Neural cell (in vitro differentiated cells): ENCODE measurements around the gene PTCH2.

Experiments used
- EZH2 ChIP-seq: fragments of 200-600, 300-800 bp; shearing (Covaris generic), sonication (generic); IDR thresholded peaks from 2 replicates; pipeline ENCODE4 v1.6.1; 2014; ENCODE audit warnings: antibody characterized with exemption, low read length, borderline replicate concordance, mild to moderate bottlenecking; ENCODE audit not compliant: insufficient read depth, poor library complexity, severe bottlenecking
- MXI1 ChIP-seq: fragments of 450-650 bp; conservative IDR thresholded peaks from 2 replicates; pipeline ENCODE4 v1.6.1; 2014; ENCODE audit warnings: antibody characterized with exemption, mild to moderate bottlenecking; ENCODE audit not compliant: poor library complexity, severe bottlenecking
- POLR2AphosphoS5 ChIP-seq: IDR thresholded peaks from 2 replicates; pipeline ENCODE4 v1.6.1; 2012
- RAD21 ChIP-seq: fragments of 450-650 bp; conservative IDR thresholded peaks from 2 replicates; pipeline ENCODE4 v1.6.1; 2014; ENCODE audit warnings: antibody characterized with exemption, mild to moderate bottlenecking, moderate library complexity
- REST ChIP-seq: IDR thresholded peaks from 2 replicates; pipeline ENCODE4 v1.6.1; 2012; ENCODE audit warnings: borderline replicate concordance
- TAF1 ChIP-seq: IDR thresholded peaks from 2 replicates; pipeline ENCODE4 v1.6.1; 2012; ENCODE audit warnings: low read depth
- TF ChIP-seq, protein P1 (sequence below): fragments of 450-650 bp; IDR thresholded peaks from 2 replicates; pipeline ENCODE4 v1.5.1; 2014; ENCODE audit warnings: antibody characterized with exemption, mild to moderate bottlenecking, moderate library complexity; ENCODE audit not compliant: poor library complexity, severe bottlenecking

DNA sequence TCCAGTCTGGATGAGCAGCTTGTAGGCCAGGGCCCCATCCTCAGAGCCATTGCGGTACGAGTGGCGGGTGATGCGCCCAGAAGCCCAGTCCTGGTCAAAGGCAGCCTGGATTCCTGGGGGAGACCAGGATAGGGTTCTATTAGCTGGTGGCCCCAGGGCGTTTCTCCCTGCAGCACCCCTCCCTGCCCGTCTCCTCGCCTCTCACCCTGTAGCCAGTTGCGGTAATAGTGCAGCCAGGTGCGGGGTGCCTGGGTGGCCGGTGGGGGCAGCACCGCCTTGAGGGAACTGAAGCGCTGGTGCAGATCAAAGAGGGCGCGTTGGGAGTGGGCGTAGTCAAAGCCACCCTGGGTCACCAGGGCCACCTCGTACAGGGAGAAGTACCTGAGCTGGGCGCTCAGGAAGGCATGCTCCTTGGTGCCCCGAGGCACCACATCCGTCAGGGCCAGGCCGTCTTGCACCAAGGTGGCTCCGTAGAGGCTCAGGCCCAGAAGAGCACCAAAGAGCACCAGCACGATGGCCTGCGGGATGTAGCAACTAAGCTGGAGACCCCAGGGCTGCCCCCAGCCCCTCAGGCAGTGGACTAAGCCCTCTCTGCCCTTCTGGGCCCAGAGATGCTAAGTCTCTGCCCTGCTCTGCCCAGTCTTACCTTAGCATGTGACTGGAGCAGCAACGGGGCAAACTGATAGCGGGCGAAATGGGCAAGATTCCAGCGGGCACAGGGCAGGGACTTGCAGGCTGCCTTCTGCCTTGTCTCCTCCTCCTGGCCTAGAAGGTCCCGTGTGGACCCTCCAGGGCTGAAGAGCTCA is 15.7 kb downstream of the PTCH2 start:
- TF ChIP-seq, protein P1, sequence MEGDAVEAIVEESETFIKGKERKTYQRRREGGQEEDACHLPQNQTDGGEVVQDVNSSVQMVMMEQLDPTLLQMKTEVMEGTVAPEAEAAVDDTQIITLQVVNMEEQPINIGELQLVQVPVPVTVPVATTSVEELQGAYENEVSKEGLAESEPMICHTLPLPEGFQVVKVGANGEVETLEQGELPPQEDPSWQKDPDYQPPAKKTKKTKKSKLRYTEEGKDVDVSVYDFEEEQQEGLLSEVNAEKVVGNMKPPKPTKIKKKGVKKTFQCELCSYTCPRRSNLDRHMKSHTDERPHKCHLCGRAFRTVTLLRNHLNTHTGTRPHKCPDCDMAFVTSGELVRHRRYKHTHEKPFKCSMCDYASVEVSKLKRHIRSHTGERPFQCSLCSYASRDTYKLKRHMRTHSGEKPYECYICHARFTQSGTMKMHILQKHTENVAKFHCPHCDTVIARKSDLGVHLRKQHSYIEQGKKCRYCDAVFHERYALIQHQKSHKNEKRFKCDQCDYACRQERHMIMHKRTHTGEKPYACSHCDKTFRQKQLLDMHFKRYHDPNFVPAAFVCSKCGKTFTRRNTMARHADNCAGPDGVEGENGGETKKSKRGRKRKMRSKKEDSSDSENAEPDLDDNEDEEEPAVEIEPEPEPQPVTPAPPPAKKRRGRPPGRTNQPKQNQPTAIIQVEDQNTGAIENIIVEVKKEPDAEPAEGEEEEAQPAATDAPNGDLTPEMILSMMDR = no peak
- TF ChIP-seq REST = no peak
- no peak for TF ChIP-seq EZH2
- TF ChIP-seq MXI1 = no peak
- TF ChIP-seq TAF1 = no peak
- TF ChIP-seq RAD21 = no peak
- TF ChIP-seq POLR2AphosphoS5 = no peak
